Coronary artery (tissue), 2 donors: ENCODE measurements around the gene TMEFF2.

ENCODE experiments used
- DNase-seq: peaks from one replicate; pipeline ENCODE4 v3.0.0-alpha.2; 2017; ENCODE audit warnings: low spot score
- H3K27ac ChIP-seq, 2 donors: fragments of 200-600 bp; sonication (generic); one replicate each; pipeline ENCODE4 v1.5.1; 2016 to 2019
- H3K4me3 ChIP-seq: fragments of 200-600 bp; sonication (generic); 2 replicates; pipeline ENCODE4 v1.5.1; 2016; ENCODE audit warnings: mild to moderate bottlenecking, moderate library complexity
- TF ChIP-seq, protein P1 (sequence below): fragments of 200-600 bp; sonication (generic); IDR thresholded peaks from one replicate; pipeline ENCODE4 v1.5.1; 2019; ENCODE audit warnings: antibody characterized with exemption

The TMEFF2 gene

DNA sequence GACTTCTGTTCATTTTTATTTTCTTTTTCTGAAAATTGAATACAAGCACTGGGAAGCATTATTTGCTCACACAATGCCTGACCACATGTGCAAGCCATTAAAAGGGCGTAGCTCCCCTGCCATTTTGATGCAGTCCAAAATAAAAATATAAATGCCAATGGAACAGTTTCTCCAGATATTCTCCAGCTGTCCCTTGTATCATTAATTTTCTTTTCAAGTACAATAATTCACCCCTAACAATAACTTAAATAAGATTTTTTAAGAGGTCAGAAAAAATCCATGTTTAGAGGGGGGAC is 168.0 kb downstream of the TMEFF2 start:
- no peak for DNase-seq
- Histone ChIP-seq H3K27ac (no peak overlapping the region), H3K4me3 (no peak overlapping the region)
- TF ChIP-seq, protein P1, sequence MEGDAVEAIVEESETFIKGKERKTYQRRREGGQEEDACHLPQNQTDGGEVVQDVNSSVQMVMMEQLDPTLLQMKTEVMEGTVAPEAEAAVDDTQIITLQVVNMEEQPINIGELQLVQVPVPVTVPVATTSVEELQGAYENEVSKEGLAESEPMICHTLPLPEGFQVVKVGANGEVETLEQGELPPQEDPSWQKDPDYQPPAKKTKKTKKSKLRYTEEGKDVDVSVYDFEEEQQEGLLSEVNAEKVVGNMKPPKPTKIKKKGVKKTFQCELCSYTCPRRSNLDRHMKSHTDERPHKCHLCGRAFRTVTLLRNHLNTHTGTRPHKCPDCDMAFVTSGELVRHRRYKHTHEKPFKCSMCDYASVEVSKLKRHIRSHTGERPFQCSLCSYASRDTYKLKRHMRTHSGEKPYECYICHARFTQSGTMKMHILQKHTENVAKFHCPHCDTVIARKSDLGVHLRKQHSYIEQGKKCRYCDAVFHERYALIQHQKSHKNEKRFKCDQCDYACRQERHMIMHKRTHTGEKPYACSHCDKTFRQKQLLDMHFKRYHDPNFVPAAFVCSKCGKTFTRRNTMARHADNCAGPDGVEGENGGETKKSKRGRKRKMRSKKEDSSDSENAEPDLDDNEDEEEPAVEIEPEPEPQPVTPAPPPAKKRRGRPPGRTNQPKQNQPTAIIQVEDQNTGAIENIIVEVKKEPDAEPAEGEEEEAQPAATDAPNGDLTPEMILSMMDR = no peak

DNA sequence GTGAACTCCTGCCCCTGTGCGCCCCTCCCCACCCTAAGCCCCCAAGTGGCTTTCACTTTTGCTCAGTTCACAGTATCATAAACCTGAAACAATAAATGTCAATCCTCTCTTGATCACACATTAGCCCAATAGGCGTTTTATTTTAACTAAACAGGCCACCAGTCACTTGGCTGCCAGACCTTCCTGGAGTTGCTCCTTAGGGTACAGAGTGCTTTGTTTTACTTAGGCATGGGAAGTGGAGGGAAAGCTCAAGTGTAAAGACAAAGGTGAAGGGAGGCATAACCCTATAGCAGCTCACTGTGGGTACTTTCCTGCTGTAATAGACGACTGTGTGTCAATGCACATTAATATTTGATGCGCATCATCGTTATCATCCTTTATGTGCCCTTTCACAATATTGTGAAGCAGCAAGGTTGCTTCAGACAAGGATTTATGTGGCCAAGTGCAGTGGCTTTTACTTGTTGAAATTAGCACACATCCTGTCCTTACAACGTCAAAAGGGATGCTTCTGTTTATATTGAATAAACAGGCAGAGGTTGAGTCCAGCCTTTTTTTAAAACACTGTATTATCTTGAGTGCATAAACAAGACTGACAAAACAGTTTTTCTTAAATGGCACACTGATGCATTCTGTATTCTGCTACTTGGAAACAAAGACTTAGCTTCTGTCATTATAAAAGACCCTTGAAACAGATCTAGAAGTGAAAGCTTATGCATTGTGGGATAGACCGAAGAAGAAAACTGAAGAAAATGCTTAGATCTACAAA is 168.5 kb downstream of the TMEFF2 start:
- DNase-seq = no peak
- TF ChIP-seq, protein P1 = no peak

DNA sequence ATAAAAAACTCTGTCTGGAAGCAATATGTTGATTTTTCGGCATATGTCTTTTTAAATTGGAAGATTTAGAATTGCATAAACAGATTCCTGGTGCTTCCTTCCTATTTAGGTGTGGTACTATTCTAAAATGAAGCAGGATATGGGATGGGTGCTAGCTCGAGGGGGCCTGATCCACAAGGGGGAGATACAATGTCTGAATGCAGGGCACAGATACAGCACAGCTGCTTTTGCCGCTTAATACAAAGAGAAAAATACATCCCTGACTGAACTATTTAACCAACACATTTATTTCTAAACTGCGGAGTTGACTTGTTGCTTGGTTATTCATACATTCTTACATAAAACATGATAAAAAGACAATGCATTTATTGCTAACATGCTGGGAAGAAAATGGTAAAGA is 169.1 kb downstream of the TMEFF2 start:
- no peak for DNase-seq
- Histone ChIP-seq H3K4me3 (no peak overlapping the region), H3K27ac (no peak overlapping the region)
- TF ChIP-seq, protein P1 = no peak

More for the DNA sequence above, 168.5 kb downstream of the TMEFF2 start:
- Histone ChIP-seq H3K27ac (no peak overlapping the region), H3K4me3 (no peak overlapping the region)

DNA sequence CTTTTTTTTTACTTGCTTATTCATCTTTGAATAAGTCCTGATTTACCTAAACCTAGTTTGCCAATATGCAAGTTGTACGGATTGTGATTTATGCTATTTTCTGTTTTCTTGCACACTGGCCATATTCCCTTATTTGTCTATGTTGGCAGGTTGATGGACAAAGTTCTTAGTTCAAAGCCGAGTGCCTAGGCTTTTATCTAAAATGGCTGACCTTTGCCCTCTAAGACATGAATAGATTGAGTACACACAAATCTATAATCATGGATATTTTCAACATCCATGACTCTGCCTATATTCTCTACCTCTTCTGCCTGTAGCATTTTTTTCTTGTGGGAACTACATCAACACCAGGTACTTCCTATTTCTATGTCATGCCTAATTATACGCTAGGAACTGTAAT is 171.7 kb downstream of the TMEFF2 start:
- no peak overlapping the region for H3K4me3 ChIP-seq
- DNase-seq = no peak
- TF ChIP-seq, protein P1 = no peak
- no peak overlapping the region for H3K27ac ChIP-seq

DNA sequence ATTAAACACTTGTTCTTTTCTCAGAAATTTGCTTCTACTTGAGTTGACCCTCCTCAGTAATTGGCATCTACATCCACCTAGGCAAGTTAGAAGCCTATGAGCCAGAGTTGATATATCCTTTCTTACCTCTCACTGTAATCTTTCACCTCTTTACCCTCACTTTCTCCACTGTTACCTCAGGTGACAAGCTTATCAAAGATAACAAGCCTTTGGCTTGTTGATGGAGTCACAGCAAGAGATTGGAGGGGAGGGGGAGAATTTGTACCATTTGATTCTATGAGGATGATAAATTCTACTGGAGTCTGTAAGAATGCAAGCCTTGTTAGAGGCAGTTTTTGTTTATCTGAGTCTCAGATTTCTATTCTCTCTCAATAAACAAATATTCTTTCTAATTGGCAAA is 176.9 kb downstream of the TMEFF2 start:
- H3K27ac ChIP-seq = no peak overlapping the region
- H3K4me3 ChIP-seq = no peak overlapping the region
- TF ChIP-seq, protein P1 = no peak
- no peak for DNase-seq

DNA sequence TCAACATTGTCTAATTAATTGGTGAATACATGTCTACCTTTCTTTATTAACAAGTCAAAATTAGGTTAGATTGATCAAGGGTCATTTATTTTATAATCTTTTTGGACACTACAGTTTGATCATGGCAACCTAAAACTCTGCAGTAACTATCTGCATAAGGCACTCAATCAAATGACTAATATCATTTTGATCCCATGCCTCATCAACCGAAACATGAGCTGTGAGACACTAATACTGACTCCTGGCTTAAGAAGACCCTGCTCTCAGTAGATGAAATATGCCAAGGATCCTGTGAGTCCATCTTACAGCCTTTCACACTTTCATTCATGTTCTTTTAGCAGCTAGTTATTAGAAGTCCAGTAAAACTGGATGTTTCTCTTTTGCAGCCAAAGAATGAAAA is 178.5 kb downstream of the TMEFF2 start:
- no peak overlapping the region for H3K27ac ChIP-seq
- TF ChIP-seq, protein P1 = no peak
- no peak overlapping the region for H3K4me3 ChIP-seq
- DNase-seq = no peak

DNA sequence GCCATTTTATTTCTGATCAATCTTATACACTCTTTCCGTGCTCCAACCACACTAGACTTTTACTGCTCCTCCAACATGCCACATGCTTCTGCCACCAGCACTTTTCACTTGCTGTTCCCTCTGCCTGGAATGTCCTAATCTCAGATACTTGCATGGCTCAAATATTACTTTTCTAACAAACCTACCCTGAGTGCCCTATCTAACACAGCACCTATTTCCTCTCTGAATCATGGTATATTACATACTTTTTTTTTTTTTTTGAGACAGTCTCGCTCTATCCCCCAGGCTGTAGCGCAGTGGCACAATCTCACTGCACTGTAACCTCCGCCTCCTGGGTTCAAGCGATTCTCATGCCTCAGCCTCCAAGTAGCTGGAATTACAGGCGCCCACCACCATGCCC is 181.5 kb downstream of the TMEFF2 start:
- no peak for DNase-seq
- TF ChIP-seq, protein P1 = no peak
- Histone ChIP-seq H3K4me3 (no peak overlapping the region), H3K27ac (no peak overlapping the region)
